Mammary epithelial cell (primary cell): ENCODE measurements around the gene SLC18A2.

Experiments used
- EZH2 ChIP-seq: IDR thresholded peaks from 2 replicates; pipeline ENCODE4 v1.6.1; 2012; ENCODE audit warnings: low read length, inconsistent platforms, borderline replicate concordance
- TF ChIP-seq, protein P1 (sequence below), 2 donors: IDR thresholded peaks in 1 of 2; conservative IDR thresholded peaks in 1 of 2; 2 replicates each; pipeline ENCODE4 v1.5.1; 2011 to 2012; ENCODE audit warnings: inconsistent platforms in 2 of 2, low read length in 2 of 2, mild to moderate bottlenecking in 2 of 2, control low read depth in 1 of 2, low read depth in 1 of 2; ENCODE audit not compliant: insufficient read depth in 1 of 2; ENCODE audit errors: extremely low read depth in 1 of 2

DNA sequence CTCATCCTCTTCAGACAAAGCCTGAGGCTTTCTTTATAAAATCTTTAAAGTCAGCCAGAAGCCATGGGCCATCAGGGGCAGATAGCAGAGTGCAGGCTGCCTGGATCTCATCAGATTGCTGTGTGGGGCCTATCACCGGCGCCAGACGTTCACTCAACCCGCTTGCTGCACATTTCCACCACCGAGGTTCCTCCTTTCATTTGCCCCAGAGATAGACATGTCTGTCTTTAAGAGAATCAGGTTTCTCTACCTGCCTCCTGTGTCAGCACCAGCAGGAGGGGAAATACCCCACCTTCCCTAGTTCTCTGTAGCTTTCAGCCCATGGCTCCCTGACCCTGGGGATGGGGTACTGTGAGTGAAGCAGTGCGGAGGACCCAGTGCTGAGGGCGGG lies 22.0 kb downstream of the SLC18A2 start:
- TF ChIP-seq, protein P1, sequence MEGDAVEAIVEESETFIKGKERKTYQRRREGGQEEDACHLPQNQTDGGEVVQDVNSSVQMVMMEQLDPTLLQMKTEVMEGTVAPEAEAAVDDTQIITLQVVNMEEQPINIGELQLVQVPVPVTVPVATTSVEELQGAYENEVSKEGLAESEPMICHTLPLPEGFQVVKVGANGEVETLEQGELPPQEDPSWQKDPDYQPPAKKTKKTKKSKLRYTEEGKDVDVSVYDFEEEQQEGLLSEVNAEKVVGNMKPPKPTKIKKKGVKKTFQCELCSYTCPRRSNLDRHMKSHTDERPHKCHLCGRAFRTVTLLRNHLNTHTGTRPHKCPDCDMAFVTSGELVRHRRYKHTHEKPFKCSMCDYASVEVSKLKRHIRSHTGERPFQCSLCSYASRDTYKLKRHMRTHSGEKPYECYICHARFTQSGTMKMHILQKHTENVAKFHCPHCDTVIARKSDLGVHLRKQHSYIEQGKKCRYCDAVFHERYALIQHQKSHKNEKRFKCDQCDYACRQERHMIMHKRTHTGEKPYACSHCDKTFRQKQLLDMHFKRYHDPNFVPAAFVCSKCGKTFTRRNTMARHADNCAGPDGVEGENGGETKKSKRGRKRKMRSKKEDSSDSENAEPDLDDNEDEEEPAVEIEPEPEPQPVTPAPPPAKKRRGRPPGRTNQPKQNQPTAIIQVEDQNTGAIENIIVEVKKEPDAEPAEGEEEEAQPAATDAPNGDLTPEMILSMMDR (conservative IDR thresholded peaks at IDR 0.05 in 1 of 2, IDR thresholded peaks at IDR 0.05 in 1 of 2; ENCODE audit: extremely low read depth in 1 of 2, insufficient read depth in 1 of 2, low read depth in 1 of 2, low read length in 2 of 2), result no peak
- TF ChIP-seq EZH2, result no peak
